Body of pancreas (tissue), 4 donors: Measurements from ENCODE around the gene RBM33. TPM values are rescaled to one million over a fixed set of nuclear protein-coding genes. Genes with fewer than 3 reads are reported as not detected.
A peak's percentile ranks its signal among the peaks of the same experiment; 100 is the strongest.

ENCODE experiments used
- ATAC-seq: fragments of 150-250 bp; one replicate; pipeline ENCODE4 v1.9.1; 2016
- DNase-seq, 4 donors: peaks; one replicate each; pipeline ENCODE4 v3.0.0-alpha.2; 2019
- H3K27ac ChIP-seq, 4 donors: fragments of 200-600 bp; sonication (generic); 1 replicate in 3 of 4; 2 replicates in 1 of 4; pipeline versions ENCODE4 v1.5.1 to v1.6.1; 2016 to 2019; ENCODE audit warnings: mild to moderate bottlenecking in 1 of 4, mixed read lengths in 1 of 4, moderate library complexity in 1 of 4
- H3K27me3 ChIP-seq, 2 donors: fragments of 200-600 bp; sonication (generic); one replicate each; pipeline ENCODE4 v1.6.0; 2016; ENCODE audit warnings: mild to moderate bottlenecking in 1 of 2
- H3K36me3 ChIP-seq, 2 donors: fragments of 200-600 bp; sonication (generic); replicated peaks in 1 of 2; 2 replicates each; pipeline ENCODE4 v1.5.1; 2016; ENCODE audit warnings: low read depth in 2 of 2; ENCODE audit not compliant: insufficient read depth in 1 of 2
- H3K4me1 ChIP-seq: fragments of 200-600 bp; sonication (generic); one replicate; pipeline ENCODE4 v1.6.0; 2016
- H3K4me3 ChIP-seq, 2 donors: fragments of 200-600 bp; sonication (generic); 1 replicate in 1 of 2; 2 replicates in 1 of 2; pipeline ENCODE4 v1.5.1; 2016 to 2019
- H3K9me3 ChIP-seq, 3 donors: fragments of 200-600 bp; sonication (generic); 1 replicate in 2 of 3; 2 replicates in 1 of 3; pipeline ENCODE4 v1.5.1; 2016
- POLR2A ChIP-seq, 3 donors: fragments of 450-650 bp; IDR thresholded peaks; one replicate each; pipeline ENCODE4 v1.6.1; 2016; ENCODE audit warnings: antibody characterized with exemption in 3 of 3, mild to moderate bottlenecking in 2 of 3
- WGBS, 2 donors: methylation state at CpG; one replicate each; pipeline ENCODE4 v1.1.5; 2017; 5-methylcytosine and 5-hydroxymethylcytosine counted together
- intact Hi-C: fragments of 100-400 bp; cut with DNase I; formaldehyde crosslinking; loops from one replicate; pipeline ENCODE4 v1.15.1; 2023
- total RNA-seq, 2 donors: library from RNA; depleted of rRNA; stranded (reverse); fragments of >200 nt; gene quantifications; one replicate each; pipeline ENCODE4 v1.1.0, GENCODE V29; 2016
- TF ChIP-seq, protein P1 (sequence below), 7 experiments: fragments of 450-650 bp in 4 of 7; fragments of 200-600 bp in 3 of 7; sonication (generic) in 3 of 7; IDR thresholded peaks; one replicate each; pipeline ENCODE4 v1.5.1; 2016 to 2019; ENCODE audit warnings: antibody characterized with exemption in 7 of 7

The RBM33 gene
- total RNA-seq, 2 donors from 2014 or later: 30.6 to 78.4 TPM

DNA sequence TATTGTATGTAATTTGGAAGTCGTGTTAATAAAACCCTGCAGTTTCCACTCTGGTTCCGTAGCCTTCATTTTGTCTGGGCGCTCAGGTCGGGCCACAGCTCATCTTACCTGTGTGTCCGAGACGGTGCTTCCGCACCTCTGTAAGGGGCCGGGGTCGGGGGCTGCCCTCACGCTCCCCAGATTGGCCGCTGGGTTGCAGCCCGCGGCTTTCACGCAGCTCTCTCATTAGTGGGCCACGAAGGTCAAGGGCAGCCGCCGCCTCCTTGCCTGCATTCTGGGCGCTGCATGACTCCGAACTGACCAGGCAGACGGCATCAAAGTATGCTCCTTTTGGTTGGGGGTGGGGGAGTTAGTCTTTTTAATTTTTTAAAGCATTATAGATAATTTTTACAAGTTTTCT, 137.0 kb downstream of the RBM33 start:
- Histone ChIP-seq H3K36me3 (peaks cover 0 to 8% of the 10 kb centered on the region in 2 donors), H3K9me3 (no peaks in the 10 kb centered on the region), H3K27me3 (no peaks in the 10 kb centered on the region), H3K27ac (no peak overlapping the region), H3K4me1 (no peaks in the 10 kb centered on the region), H3K4me3 (no peak overlapping the region)
- DNase-seq (no peak), ATAC-seq (no peak)
- intact Hi-C loops: no loop called here
- WGBS, 2 donors: 92 to 95% methylated on average over 16 to 20 of the region's 20 CpGs
- TF ChIP-seq, protein P1, sequence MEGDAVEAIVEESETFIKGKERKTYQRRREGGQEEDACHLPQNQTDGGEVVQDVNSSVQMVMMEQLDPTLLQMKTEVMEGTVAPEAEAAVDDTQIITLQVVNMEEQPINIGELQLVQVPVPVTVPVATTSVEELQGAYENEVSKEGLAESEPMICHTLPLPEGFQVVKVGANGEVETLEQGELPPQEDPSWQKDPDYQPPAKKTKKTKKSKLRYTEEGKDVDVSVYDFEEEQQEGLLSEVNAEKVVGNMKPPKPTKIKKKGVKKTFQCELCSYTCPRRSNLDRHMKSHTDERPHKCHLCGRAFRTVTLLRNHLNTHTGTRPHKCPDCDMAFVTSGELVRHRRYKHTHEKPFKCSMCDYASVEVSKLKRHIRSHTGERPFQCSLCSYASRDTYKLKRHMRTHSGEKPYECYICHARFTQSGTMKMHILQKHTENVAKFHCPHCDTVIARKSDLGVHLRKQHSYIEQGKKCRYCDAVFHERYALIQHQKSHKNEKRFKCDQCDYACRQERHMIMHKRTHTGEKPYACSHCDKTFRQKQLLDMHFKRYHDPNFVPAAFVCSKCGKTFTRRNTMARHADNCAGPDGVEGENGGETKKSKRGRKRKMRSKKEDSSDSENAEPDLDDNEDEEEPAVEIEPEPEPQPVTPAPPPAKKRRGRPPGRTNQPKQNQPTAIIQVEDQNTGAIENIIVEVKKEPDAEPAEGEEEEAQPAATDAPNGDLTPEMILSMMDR (IDR thresholded peaks at IDR 0.05): no peak
- no peak for TF ChIP-seq POLR2A (IDR thresholded peaks at IDR 0.05)

DNA sequence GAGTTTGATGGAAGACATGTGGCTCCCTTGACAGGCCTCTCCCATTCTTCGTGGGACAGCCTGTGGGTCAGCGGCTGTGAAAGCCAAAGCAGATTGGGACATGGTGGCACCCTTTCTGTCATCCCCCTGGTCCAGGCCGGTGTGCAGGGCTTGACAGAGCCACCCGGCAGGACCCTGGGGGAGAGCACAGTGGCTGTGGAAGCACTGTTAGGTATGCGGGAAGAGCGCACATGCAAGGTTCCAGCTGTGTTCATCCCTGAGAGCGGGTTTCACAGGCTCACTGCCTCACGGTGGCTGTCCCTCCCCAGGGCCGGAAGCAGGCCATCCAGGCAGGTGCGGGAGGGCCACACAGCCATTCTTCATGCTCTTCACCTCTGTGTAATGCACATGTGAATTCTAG, 138.0 kb downstream of the RBM33 start:
- H3K9me3 ChIP-seq: no peaks in the 10 kb centered on the region
- TF ChIP-seq, protein P1 (IDR thresholded peaks at IDR 0.05): no peak
- TF ChIP-seq POLR2A (IDR thresholded peaks at IDR 0.05): no peak
- H3K27ac ChIP-seq: no peak overlapping the region
- H3K4me3 ChIP-seq: no peak overlapping the region
- WGBS, 2 donors: 94 to 95% methylated on average over 8 to 10 of the region's 10 CpGs
- peaks cover 0 to 5% of the 10 kb centered on the region in 2 donors for H3K36me3 ChIP-seq
- no peak for ATAC-seq
- DNase-seq: no peak
- no peaks in the 10 kb centered on the region for H3K27me3 ChIP-seq
- intact Hi-C loops: no loop called here
- peaks cover 7% of the 10 kb centered on the region for H3K4me1 ChIP-seq

DNA sequence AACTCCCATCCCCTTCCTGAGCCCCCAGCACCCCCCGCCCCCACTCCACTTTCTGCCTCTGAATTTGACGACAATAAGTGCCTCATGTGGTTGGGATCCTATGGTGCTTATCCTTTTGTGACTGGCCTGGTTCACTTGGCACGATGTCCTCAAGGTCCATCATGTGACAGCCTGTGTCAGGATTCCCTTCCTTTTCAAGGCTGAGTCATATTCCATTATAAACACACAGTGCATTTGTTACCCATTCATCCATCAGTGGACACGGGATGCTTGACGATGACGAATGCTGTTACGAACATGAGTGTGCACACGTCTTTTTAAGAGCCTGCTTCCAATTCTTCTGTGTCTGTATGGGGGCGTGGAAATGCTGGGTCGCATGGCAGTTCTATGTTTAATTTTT, 141.1 kb downstream of the RBM33 start:
- no peak overlapping the region for H3K27ac ChIP-seq
- 90 to 91% methylated on average over 10 of the region's 10 CpGs for WGBS, 2 donors
- no peak overlapping the region for H3K4me3 ChIP-seq
- DNase-seq (no peak), ATAC-seq (no peak)
- no peaks in the 10 kb centered on the region for H3K9me3 ChIP-seq
- H3K27me3 ChIP-seq: no peaks in the 10 kb centered on the region
- intact Hi-C loops: no loop called here
- peaks cover 0 to 2% of the 10 kb centered on the region in 2 donors for H3K36me3 ChIP-seq
- H3K4me1 ChIP-seq: peaks cover 7% of the 10 kb centered on the region
- TF ChIP-seq, protein P1 (IDR thresholded peaks at IDR 0.05): no peak
- TF ChIP-seq POLR2A (IDR thresholded peaks at IDR 0.05): no peak

DNA sequence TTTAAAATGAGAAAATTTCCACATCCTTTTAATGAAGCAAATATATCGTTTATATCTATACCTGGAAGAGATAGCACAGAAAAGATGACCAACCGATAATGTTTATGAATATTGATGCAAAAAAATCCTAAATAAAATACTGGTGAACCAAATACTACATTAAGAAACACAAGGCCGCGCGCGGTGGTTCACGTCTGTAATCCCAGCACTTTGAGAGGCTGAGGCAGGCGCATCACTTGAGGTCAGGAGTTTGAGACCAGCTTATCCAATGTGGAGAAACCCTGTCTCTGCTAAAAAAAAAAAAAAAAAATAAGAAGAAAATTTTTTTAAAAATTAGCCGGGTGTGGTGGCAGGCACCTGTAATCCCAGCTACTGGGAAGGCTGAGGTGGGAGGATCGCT, 142.0 kb downstream of the RBM33 start:
- H3K4me1 ChIP-seq: peaks cover 7% of the 10 kb centered on the region
- DNase-seq: peak in 1 of 4 donors; percentile 4
- no peak overlapping the region for H3K4me3 ChIP-seq
- no peaks in the 10 kb centered on the region for H3K9me3 ChIP-seq
- TF ChIP-seq, protein P1 (IDR thresholded peaks at IDR 0.05): no peak
- no peaks in the 10 kb centered on the region for H3K27me3 ChIP-seq
- peaks cover 0 to 2% of the 10 kb centered on the region in 2 donors for H3K36me3 ChIP-seq
- 87 to 90% methylated on average over 10 of the region's 10 CpGs for WGBS, 2 donors
- no peak for ATAC-seq
- intact Hi-C loops: no loop called here
- no peak overlapping the region for H3K27ac ChIP-seq

DNA sequence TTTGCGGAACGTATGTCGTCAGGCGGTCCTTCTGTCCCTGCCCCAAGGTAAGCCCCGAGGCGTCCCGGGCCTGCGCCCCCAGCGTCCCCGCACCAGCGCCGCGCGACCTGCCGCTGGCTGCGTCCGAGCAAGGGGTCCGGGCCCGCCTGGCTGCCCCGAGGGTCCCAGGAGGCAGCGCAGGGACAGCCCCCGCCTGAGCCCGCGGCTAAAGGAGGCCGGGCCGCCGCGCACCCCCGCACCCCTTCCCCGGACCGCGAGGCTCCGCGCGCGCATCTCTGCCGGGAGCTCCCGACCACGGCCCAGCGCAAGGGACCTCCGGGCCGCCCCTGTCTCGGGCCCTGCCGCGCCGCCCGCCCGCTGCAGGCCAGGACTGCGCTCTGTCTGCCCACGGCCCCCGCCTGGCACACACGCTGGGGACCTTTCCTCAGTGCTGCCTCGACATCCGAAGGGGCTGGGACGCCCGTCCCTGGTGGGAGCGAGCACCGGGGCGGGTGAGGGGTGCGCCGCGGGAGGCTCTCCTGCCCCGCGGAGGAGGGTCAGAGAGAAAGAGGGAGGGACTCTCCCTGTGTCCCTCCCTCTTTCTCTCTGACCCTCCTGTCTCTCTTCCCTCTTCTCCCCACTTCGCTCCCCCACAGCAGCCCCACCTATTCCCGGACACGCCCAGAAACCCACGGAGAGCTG, 142.8 kb downstream of the RBM33 start:
- H3K4me1 ChIP-seq: peaks cover 7% of the 10 kb centered on the region
- no peaks in the 10 kb centered on the region for H3K9me3 ChIP-seq
- TF ChIP-seq, protein P1 (IDR thresholded peaks at IDR 0.05): no peak
- TF ChIP-seq POLR2A (IDR thresholded peaks at IDR 0.05): no peak
- ATAC-seq (no peak), DNase-seq (peak in 1 of 4 donors; percentile 3)
- 14 to 30% methylated on average over 14 to 68 of the region's 68 CpGs for WGBS, 2 donors
- no peak overlapping the region for H3K27ac ChIP-seq
- H3K27me3 ChIP-seq: no peaks in the 10 kb centered on the region
- intact Hi-C loops: no loop called here
- peaks cover 0 to 2% of the 10 kb centered on the region in 2 donors for H3K36me3 ChIP-seq
- H3K4me3 ChIP-seq: no peak overlapping the region
